Stimulated activated CD4-positive, alpha-beta T cell treated with anti-CD3 and anti-CD28 coated beads, Interleukin-2, amount 100 ng/mL, for 48 hours (primary cell): Measurements from ENCODE around the gene PXDC1.
"Not testable (repeated sequence)": the region's sequence is repeated elsewhere in the genome, so short reads cannot be mapped to it uniquely, and the experiment has no call there.

ENCODE experiments used
- DNase-seq, 2 donors: peaks; one replicate each; pipeline ENCODE4 v3.0.0-alpha.2; 2020

The PXDC1 gene

GRCh38 chr6:3707751-3708412 lies 43.6 kb downstream of the PXDC1 start:
- no peak for DNase-seq

GRCh38 chr6:3707024-3707423 lies 44.5 kb downstream of the PXDC1 start:
- DNase-seq = no peak

GRCh38 chr6:3706547-3706946 lies 45.0 kb downstream of the PXDC1 start:
- no peak for DNase-seq

GRCh38 chr6:3701631-3702030 lies 49.9 kb downstream of the PXDC1 start:
- no peak for DNase-seq

- no peak for DNase-seq
Observed at GRCh38 chr6:3699231-3699630, 52.3 kb downstream of the PXDC1 start.

GRCh38 chr6:3698021-3698420 lies 53.5 kb downstream of the PXDC1 start:
- DNase-seq = no peak

GRCh38 chr6:3697609-3698008 lies 53.9 kb downstream of the PXDC1 start:
- DNase-seq = no peak

- no peak for DNase-seq
Observed at GRCh38 chr6:3696525-3697088, 54.9 kb downstream of the PXDC1 start.

- DNase-seq = no peak
Observed at GRCh38 chr6:3695065-3695817, 56.3 kb downstream of the PXDC1 start.

- no peak for DNase-seq
Observed at GRCh38 chr6:3693831-3694230, 57.7 kb downstream of the PXDC1 start.

GRCh38 chr6:3690506-3690905 lies 61.0 kb downstream of the PXDC1 start:
- no peak for DNase-seq

GRCh38 chr6:3687847-3688246 lies 63.7 kb downstream of the PXDC1 start:
- DNase-seq = no peak

- DNase-seq = no peak
Observed at GRCh38 chr6:3683331-3683730, 68.2 kb downstream of the PXDC1 start.

- DNase-seq = no peak
Observed at GRCh38 chr6:3678946-3679345, 72.6 kb downstream of the PXDC1 start.

- DNase-seq = not testable (repeated sequence)
Observed at GRCh38 chr6:3677751-3678150, 73.8 kb downstream of the PXDC1 start.

- DNase-seq = not testable (repeated sequence)
Observed at GRCh38 chr6:3677351-3677750, 74.2 kb downstream of the PXDC1 start.
